ENCODE data around the gene ZNF385C. TPM values are rescaled to one million over a fixed set of nuclear protein-coding genes. Genes with fewer than 3 reads are reported as not detected.
"Not testable (repeated sequence)": the region's sequence is repeated elsewhere in the genome, so short reads cannot be mapped to it uniquely, and the experiment has no call there.

Gene ZNF385C
- total RNA-seq, 2 donors from 2014 or later = 2.3 to 11.8 TPM

- Histone ChIP-seq H3K4me3 (no peak overlapping the region), H3K36me3 (peaks cover 7 to 9% of the 10 kb centered on the region in 2 donors), H3K27ac (no peak overlapping the region), H3K4me1 (replicated peaks) (no peaks in the 10 kb centered on the region), H3K9me3 (no peaks in the 10 kb centered on the region), H3K27me3 (replicated peaks; ENCODE audit: insufficient read depth) (no peaks in the 10 kb centered on the region)
- intact Hi-C loops (cut with DNase I) = no loop called here
- no peak for TF ChIP-seq POLR2AphosphoS5 (IDR thresholded peaks at IDR 0.05)
- TF ChIP-seq POLR2A (IDR thresholded peaks at IDR 0.05) = no peak
- no peak for TF ChIP-seq CTCF (IDR thresholded peaks at IDR 0.05)
- 51% methylated on average over 17 of the region's 17 CpGs for WGBS
- no peak for DNase-seq (ENCODE audit: low spot score)
These were observed 71.2 kb downstream of the ZNF385C start for GRCh38 chr17:42026857-42027589.

GRCh38 chr17:42025936-42026335 lies 72.3 kb downstream of the ZNF385C start:
- H3K4me3 ChIP-seq = no peak overlapping the region
- no peak overlapping the region for H3K27ac ChIP-seq
- intact Hi-C loops (cut with DNase I) = loop anchor here (1.0 kb wide), 1 partner anchor 90 kb away; no protein-coding TSS in a partner anchor
- H3K36me3 ChIP-seq = peaks cover 7 to 9% of the 10 kb centered on the region in 2 donors
- peaks cover under 1% of the 10 kb centered on the region for H3K4me1 ChIP-seq (replicated peaks)
- H3K9me3 ChIP-seq = no peaks in the 10 kb centered on the region
- H3K27me3 ChIP-seq (replicated peaks; ENCODE audit: insufficient read depth) = no peaks in the 10 kb centered on the region
- DNase-seq (ENCODE audit: low spot score) = no peak
- TF ChIP-seq CTCF (IDR thresholded peaks at IDR 0.05) (no peak), POLR2AphosphoS5 (IDR thresholded peaks at IDR 0.05) (no peak), POLR2A (IDR thresholded peaks at IDR 0.05) (no peak)
- 96% methylated on average over 3 of the region's 3 CpGs for WGBS

GRCh38 chr17:42025191-42025579 lies 73.1 kb downstream of the ZNF385C start:
- intact Hi-C loops (cut with DNase I) = loop anchor here (1.0 kb wide), 1 partner anchor 91 kb away; no protein-coding TSS in a partner anchor
- 71% methylated on average over 7 of the region's 8 CpGs for WGBS
- H3K27ac ChIP-seq = peak overlapping the region; percentile 8 to 22

GRCh38 chr17:42023524-42024349 lies 74.5 kb downstream of the ZNF385C start:
- no peak for DNase-seq (ENCODE audit: low spot score)
- intact Hi-C loops (cut with DNase I) = no loop called here
- H3K4me1 ChIP-seq (replicated peaks) = peaks cover 5% of the 10 kb centered on the region

More at GRCh38 chr17:42025191-42025579, 73.1 kb downstream of the ZNF385C start:
- no peaks in the 10 kb centered on the region for H3K9me3 ChIP-seq
- no peak for DNase-seq (ENCODE audit: low spot score)
- H3K36me3 ChIP-seq = peaks cover 7 to 9% of the 10 kb centered on the region in 2 donors
- no peak overlapping the region for H3K4me3 ChIP-seq
- H3K27me3 ChIP-seq (replicated peaks; ENCODE audit: insufficient read depth) = no peaks in the 10 kb centered on the region
- TF ChIP-seq CTCF (IDR thresholded peaks at IDR 0.05) = no peak
- no peak for TF ChIP-seq POLR2A (IDR thresholded peaks at IDR 0.05)
- TF ChIP-seq POLR2AphosphoS5 (IDR thresholded peaks at IDR 0.05) = no peak
- peaks cover 5% of the 10 kb centered on the region for H3K4me1 ChIP-seq (replicated peaks)

GRCh38 chr17:42020845-42021244 lies 77.4 kb downstream of the ZNF385C start:
- DNase-seq (ENCODE audit: low spot score); H3K36me3 ChIP-seq; intact Hi-C loops (cut with DNase I); H3K27me3 ChIP-seq (replicated peaks; ENCODE audit: insufficient read depth); H3K4me1 ChIP-seq (replicated peaks); H3K9me3 ChIP-seq: not testable (repeated sequence)
- WGBS = 74% methylated on average over 8 of the region's 8 CpGs
- Histone ChIP-seq H3K27ac (peak overlapping the region; percentile 69 to 82), H3K4me3 (peak overlapping the region; percentile 71 to 84)

More at GRCh38 chr17:42023524-42024349, 74.5 kb downstream of the ZNF385C start:
- 80% methylated on average over 15 of the region's 15 CpGs for WGBS
- Histone ChIP-seq H3K9me3 (no peaks in the 10 kb centered on the region), H3K27me3 (replicated peaks; ENCODE audit: insufficient read depth) (no peaks in the 10 kb centered on the region), H3K36me3 (peaks cover 7 to 9% of the 10 kb centered on the region in 2 donors), H3K27ac (no peak overlapping the region), H3K4me3 (no peak overlapping the region)
- TF ChIP-seq POLR2AphosphoS5 (IDR thresholded peaks at IDR 0.05) (no peak), CTCF (IDR thresholded peaks at IDR 0.05) (no peak), POLR2A (IDR thresholded peaks at IDR 0.05) (no peak)

Measured in prostate gland (tissue), 2 donors.